Activated T-helper 1 cell treated with anti-CD3 and anti-CD28 coated beads, Interleukin-2, amount 50 U/mL, for 16 hours (primary cell): Measurements from ENCODE around the gene METAP2.

ENCODE experiments used
- DNase-seq, 2 donors: peaks; one replicate each; pipeline ENCODE4 v3.0.0-alpha.2; 2020; ENCODE audit warnings: low read depth in 1 of 2, low spot score in 1 of 2

The METAP2 gene

GRCh38 chr12:95548539-95549391 lies 74.8 kb downstream of the METAP2 start:
- DNase-seq = peak; percentile 44 to 59

- no peak for DNase-seq
Measured at GRCh38 chr12:95549392-95550084, 75.6 kb downstream of the METAP2 start.

- no peak for DNase-seq
Measured at GRCh38 chr12:95551305-95551704, 77.4 kb downstream of the METAP2 start, which contains the start of gene USP44. USP44 (minus strand) TSS chr12:95551476; CDS start chr12:95534256, 17,220 bp downstream.

GRCh38 chr12:95551913-95552516 lies 78.1 kb downstream of the METAP2 start:
- DNase-seq = no peak

- no peak for DNase-seq
Measured at GRCh38 chr12:95553197-95553943, 79.4 kb downstream of the METAP2 start.

- DNase-seq = no peak
Measured at GRCh38 chr12:95554532-95555071, 80.7 kb downstream of the METAP2 start.

- no peak for DNase-seq
Measured at GRCh38 chr12:95557625-95558024, 83.7 kb downstream of the METAP2 start.
